Keratinocyte (primary cell): ENCODE measurements around the gene NEB. TPM values are rescaled to one million over a fixed set of nuclear protein-coding genes. Genes with fewer than 3 reads are reported as not detected.

ENCODE experiments used
- DNase-seq: peaks from one replicate; pipeline ENCODE4 v3.0.0-alpha.2; 2011; ENCODE audit warnings: low read depth, missing footprints, low spot score
- FAIRE-seq: peaks from 2 replicates; lab custom pipeline; 2011; peaks lifted over from hg19 to GRCh38; lab: Jason Lieb, UNC
- H2AFZ ChIP-seq: 2 replicates; pipeline ENCODE4 v1.6.0; 2012; ENCODE audit warnings: low read length, control low read depth, inconsistent platforms; ENCODE audit not compliant: control insufficient read depth
- H3K27ac ChIP-seq: 2 replicates; pipeline ENCODE4 v1.5.1; 2011; ENCODE audit warnings: low read length; ENCODE audit not compliant: control insufficient read depth, insufficient read depth
- H3K27me3 ChIP-seq: 3 replicates; pipeline ENCODE4 v1.6.0; 2011; ENCODE audit warnings: low read length; ENCODE audit not compliant: control insufficient read depth, insufficient read depth; ENCODE audit errors: extremely low read depth
- H3K36me3 ChIP-seq, 2 experiments: 2 replicates in 1 of 2; 3 replicates in 1 of 2; pipeline ENCODE4 v1.5.1; 2011; ENCODE audit warnings: low read length in 2 of 2, mild to moderate bottlenecking in 1 of 2; ENCODE audit not compliant: control insufficient read depth in 2 of 2, insufficient read depth in 2 of 2; ENCODE audit errors: extremely low read depth in 1 of 2
- H3K4me1 ChIP-seq: 3 replicates; pipeline ENCODE4 v1.5.1; 2011; ENCODE audit warnings: low read length; ENCODE audit not compliant: control insufficient read depth, insufficient read depth; ENCODE audit errors: extremely low read depth
- H3K4me2 ChIP-seq: 3 replicates; pipeline ENCODE4 v1.6.0; 2011; ENCODE audit warnings: low read depth, low read length; ENCODE audit not compliant: control insufficient read depth, insufficient read depth; ENCODE audit errors: extremely low read depth
- H3K4me3 ChIP-seq, 3 experiments: fragments of 200-600 bp in 1 of 3; sonication (generic) in 1 of 3; 2 replicates in 2 of 3; 3 replicates in 1 of 3; pipeline ENCODE4 v1.5.1; 2011 to 2016; ENCODE audit warnings: low read length in 3 of 3, mild to moderate bottlenecking in 3 of 3, control low read depth in 2 of 3, inconsistent platforms in 1 of 3, low read depth in 1 of 3, mixed read lengths in 1 of 3, mixed run types in 1 of 3, moderate library complexity in 1 of 3; ENCODE audit not compliant: control insufficient read depth in 2 of 3, insufficient read depth in 2 of 3; ENCODE audit errors: extremely low read depth in 1 of 3
- H3K79me2 ChIP-seq: 2 replicates; pipeline ENCODE4 v1.6.0; 2012; ENCODE audit warnings: low read length; ENCODE audit not compliant: control insufficient read depth, insufficient read depth
- H3K9ac ChIP-seq: 3 replicates; pipeline ENCODE4 v1.6.0; 2011; ENCODE audit warnings: low read length; ENCODE audit not compliant: control insufficient read depth, insufficient read depth; ENCODE audit errors: extremely low read depth
- H3K9me1 ChIP-seq: 3 replicates; pipeline ENCODE4 v1.6.0; 2011; ENCODE audit warnings: low read length; ENCODE audit not compliant: control insufficient read depth, insufficient read depth; ENCODE audit errors: extremely low read depth
- H3K9me3 ChIP-seq: 2 replicates; pipeline ENCODE4 v1.5.1; 2012; ENCODE audit warnings: low read depth, low read length; ENCODE audit not compliant: control insufficient read depth
- H4K20me1 ChIP-seq: 3 replicates; pipeline ENCODE4 v1.6.0; 2011; ENCODE audit warnings: low read length; ENCODE audit not compliant: control insufficient read depth, insufficient read depth; ENCODE audit errors: extremely low read depth
- CTCF ChIP-seq, 3 experiments: IDR thresholded peaks in 1 of 3; conservative IDR thresholded peaks in 1 of 3; optimal IDR thresholded peaks in 1 of 3; 2 replicates in 2 of 3; 3 replicates in 1 of 3; pipeline versions ENCODE3 to v1.5.1; 2011; ENCODE audit warnings: low read length in 3 of 3, mild to moderate bottlenecking in 3 of 3, moderate library complexity in 2 of 3, control low read depth in 1 of 3, inconsistent platforms in 1 of 3; ENCODE audit not compliant: insufficient read depth in 2 of 3; ENCODE audit errors: extremely low read depth in 1 of 3
- EZH2 ChIP-seq: IDR thresholded peaks from one replicate; pipeline ENCODE4 v1.6.1; 2012; ENCODE audit warnings: inconsistent platforms, mild to moderate bottlenecking, low read length, moderate library complexity
- dilution Hi-C: fragments of 300-500 bp; cut with MboI; formaldehyde crosslinking; loops from one replicate; pipeline ENCODE4 v1.7.0; 2020; ENCODE audit warnings: low sequenced_read_pairs; ENCODE audit not compliant: extremely low pct_ligation_motif_present
- polyA plus RNA-seq, 5 experiments: library from polyadenylated mRNA; depleted of rRNA in 3 of 5; stranded (reverse) in 3 of 5; stranded (forward) in 1 of 5; unstranded in 1 of 5; fragments of >200 nt; gene quantifications; 1 replicate in 1 of 5; 2 replicates in 3 of 5; 3 replicates in 1 of 5; pipeline versions ENCODE4 v1.2.1 to v1.2.3, GENCODE V29; 2011 to 2012; ENCODE audit warnings: missing spikeins in 2 of 5, low read depth in 1 of 5, low replicate concordance in 1 of 5

Gene NEB
- polyA plus RNA-seq, 1 donor (not counting 4 experiments of a cell fraction or from before 2014, with no cell fraction given), result 0.67 TPM

DNA sequence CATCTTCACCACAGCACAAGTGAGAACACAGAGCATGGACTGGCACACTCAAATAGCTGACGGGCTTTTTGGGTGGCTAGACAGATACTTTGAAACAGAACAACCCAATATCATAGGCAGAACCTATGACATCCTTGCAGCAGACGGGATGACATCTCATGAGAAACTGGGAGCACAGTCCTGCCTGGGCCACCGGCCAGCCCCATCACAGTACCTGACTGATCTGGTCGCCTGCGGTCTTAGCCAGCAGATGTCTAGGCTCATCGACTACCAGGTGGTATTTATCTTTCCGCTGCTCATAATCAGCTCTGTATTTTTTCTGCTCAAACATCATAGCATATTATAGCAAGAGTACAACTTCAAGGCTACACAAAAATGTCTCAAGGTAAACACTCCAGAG, 200.3 kb downstream of the NEB start:
- dilution Hi-C loops, result no loop called here
- no peak for FAIRE-seq

GRCh38 chr2:151533127-151533526, 201.1 kb downstream of the NEB start:
- TF ChIP-seq EZH2 (no peak), CTCF (optimal IDR thresholded peaks at IDR 0.05 in 1 of 3, IDR thresholded peaks at IDR 0.05 in 1 of 3, conservative IDR thresholded peaks at IDR 0.05 in 1 of 3; ENCODE audit: extremely low read depth in 1 of 3, insufficient read depth in 2 of 3, low read length in 3 of 3) (no peak)
- no peak for FAIRE-seq
- dilution Hi-C loops, result no loop called here
- H2AFZ ChIP-seq, result no peak overlapping the region
- H3K27me3 ChIP-seq, result no peaks in the 10 kb centered on the region
- H3K9ac ChIP-seq, result no peak overlapping the region
- H3K9me3 ChIP-seq, result no peaks in the 10 kb centered on the region
- H3K36me3 ChIP-seq, result no peaks in the 10 kb centered on the region
- H3K79me2 ChIP-seq, result no peaks in the 10 kb centered on the region
- H3K4me2 ChIP-seq, result no peak overlapping the region
- no peaks in the 10 kb centered on the region for H3K9me1 ChIP-seq
- H3K27ac ChIP-seq, result no peak overlapping the region
- no peak for DNase-seq
- no peaks in the 10 kb centered on the region for H3K4me1 ChIP-seq
- no peak overlapping the region for H3K4me3 ChIP-seq
- no peaks in the 10 kb centered on the region for H4K20me1 ChIP-seq

More for the DNA sequence above, 200.3 kb downstream of the NEB start:
- no peak overlapping the region for H3K4me2 ChIP-seq
- no peaks in the 10 kb centered on the region for H3K9me1 ChIP-seq
- no peak overlapping the region for H2AFZ ChIP-seq
- H3K27me3 ChIP-seq, result no peaks in the 10 kb centered on the region
- TF ChIP-seq CTCF (optimal IDR thresholded peaks at IDR 0.05 in 1 of 3, IDR thresholded peaks at IDR 0.05 in 1 of 3, conservative IDR thresholded peaks at IDR 0.05 in 1 of 3; ENCODE audit: extremely low read depth in 1 of 3, insufficient read depth in 2 of 3, low read length in 3 of 3), result no peak
- TF ChIP-seq EZH2, result no peak
- H3K79me2 ChIP-seq, result no peaks in the 10 kb centered on the region
- no peaks in the 10 kb centered on the region for H4K20me1 ChIP-seq
- no peak overlapping the region for H3K27ac ChIP-seq
- H3K9ac ChIP-seq, result no peak overlapping the region
- H3K4me1 ChIP-seq, result no peaks in the 10 kb centered on the region
- no peaks in the 10 kb centered on the region for H3K36me3 ChIP-seq
- no peak for DNase-seq
- no peak overlapping the region for H3K4me3 ChIP-seq
- H3K9me3 ChIP-seq, result no peaks in the 10 kb centered on the region
